ENCODE results near the gene PRM3.
"Not testable (repeated sequence)": the region's sequence is repeated elsewhere in the genome, so short reads cannot be mapped to it uniquely, and the experiment has no call there.

DNA sequence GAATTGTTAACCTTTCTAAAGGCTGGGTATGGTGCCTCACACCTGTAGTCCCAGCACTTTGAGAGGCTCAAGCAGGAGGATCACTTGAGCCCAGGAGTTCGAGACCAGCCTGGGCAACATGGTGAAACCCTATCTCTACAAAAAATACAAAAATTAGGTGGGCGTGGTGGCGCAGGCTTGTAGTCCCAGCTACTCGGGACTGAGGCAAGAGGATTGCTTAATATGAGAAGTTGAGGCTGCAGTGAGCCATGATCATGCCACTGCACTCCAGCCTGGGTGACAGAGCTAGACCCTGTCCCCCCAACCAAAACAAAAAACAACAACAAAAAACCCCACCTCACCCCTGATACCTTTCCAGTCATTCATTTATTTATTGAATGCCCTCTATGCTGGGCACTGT lies 16.3 kb upstream of the PRM3 start:
- TF ChIP-seq, protein P1, sequence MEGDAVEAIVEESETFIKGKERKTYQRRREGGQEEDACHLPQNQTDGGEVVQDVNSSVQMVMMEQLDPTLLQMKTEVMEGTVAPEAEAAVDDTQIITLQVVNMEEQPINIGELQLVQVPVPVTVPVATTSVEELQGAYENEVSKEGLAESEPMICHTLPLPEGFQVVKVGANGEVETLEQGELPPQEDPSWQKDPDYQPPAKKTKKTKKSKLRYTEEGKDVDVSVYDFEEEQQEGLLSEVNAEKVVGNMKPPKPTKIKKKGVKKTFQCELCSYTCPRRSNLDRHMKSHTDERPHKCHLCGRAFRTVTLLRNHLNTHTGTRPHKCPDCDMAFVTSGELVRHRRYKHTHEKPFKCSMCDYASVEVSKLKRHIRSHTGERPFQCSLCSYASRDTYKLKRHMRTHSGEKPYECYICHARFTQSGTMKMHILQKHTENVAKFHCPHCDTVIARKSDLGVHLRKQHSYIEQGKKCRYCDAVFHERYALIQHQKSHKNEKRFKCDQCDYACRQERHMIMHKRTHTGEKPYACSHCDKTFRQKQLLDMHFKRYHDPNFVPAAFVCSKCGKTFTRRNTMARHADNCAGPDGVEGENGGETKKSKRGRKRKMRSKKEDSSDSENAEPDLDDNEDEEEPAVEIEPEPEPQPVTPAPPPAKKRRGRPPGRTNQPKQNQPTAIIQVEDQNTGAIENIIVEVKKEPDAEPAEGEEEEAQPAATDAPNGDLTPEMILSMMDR (optimal IDR thresholded peaks at IDR 0.05 in 1 of 3, IDR thresholded peaks at IDR 0.05 in 1 of 3, conservative IDR thresholded peaks at IDR 0.05 in 1 of 3; ENCODE audit: extremely low read depth in 1 of 3, insufficient read depth in 2 of 3, low read length in 3 of 3): not testable (repeated sequence)
- not testable (repeated sequence) for TF ChIP-seq EZH2 (IDR thresholded peaks at IDR 0.05; ENCODE audit: low read length)

Data from keratinocyte (primary cell).